ENCODE results near the gene ZNF74. TPM values are rescaled to one million over a fixed set of nuclear protein-coding genes. Genes with fewer than 3 reads are reported as not detected.
"Not testable (repeated sequence)": the region's sequence is repeated elsewhere in the genome, so short reads cannot be mapped to it uniquely, and the experiment has no call there.

Gene ZNF74
- total RNA-seq, 1 experiment from 2014 or later, result 3.2 TPM

DNA sequence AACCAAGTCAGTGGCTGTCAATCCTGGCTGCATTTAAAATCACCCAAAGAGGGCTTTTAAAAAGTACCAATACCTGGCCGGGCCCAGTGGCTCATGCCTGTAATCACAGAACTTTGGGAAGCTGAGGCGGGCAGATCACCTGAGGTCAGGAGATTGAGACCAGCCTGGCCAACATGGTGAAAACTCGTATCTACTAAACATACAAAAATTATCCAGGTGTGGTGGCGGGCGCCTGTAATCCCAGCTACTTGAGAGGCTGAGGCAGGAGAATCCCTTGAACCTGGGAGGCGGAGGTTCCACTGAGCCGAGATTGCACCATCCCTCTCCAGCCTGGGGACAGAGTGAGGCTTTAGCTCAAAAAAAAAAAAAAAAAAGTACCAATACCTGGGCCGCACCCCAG, 17.7 kb upstream of the ZNF74 start:
- DNase-seq (ENCODE audit: low read depth), result not testable (repeated sequence)

DNA sequence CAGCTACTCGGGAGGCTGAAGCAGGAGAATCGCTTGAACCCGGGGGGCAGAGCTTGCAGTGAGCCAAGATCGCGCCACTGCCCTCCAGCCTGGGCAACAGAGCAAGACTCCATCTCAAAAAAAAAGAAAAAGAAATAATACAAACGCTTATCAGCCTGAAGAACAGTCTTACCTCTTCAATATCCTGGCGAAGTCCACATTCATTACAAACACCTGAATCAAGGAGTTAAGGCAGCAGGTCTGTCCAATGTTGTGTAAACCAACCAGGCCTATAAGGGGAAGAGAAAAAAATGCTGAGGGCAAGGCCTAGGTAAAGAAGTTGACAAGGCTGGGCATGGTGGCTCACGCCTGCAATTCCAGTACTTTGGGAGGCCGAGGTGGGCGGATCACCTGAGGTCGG, 17.0 kb upstream of the ZNF74 start:
- not testable (repeated sequence) for DNase-seq (ENCODE audit: low read depth)

DNA sequence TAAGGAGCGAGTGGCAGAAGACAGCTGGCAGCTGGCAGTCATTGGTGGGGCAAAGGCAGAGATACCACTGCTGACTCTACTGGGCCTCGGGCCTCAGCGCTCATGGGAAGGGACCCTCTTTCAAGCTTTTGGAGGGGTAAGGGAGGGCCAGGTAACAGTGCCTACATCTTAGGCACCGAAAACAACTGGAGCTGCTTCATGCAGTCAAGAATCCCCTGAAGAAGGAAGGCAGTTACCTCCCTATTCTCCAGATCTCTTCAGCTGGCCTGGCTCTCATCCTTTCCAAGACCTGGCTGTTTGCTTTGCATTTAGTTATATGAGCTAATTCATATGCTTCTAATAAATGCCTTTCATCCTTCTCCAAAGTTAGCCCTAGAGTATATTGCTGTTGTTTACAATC, 15.8 kb upstream of the ZNF74 start:
- no peak for DNase-seq (ENCODE audit: low read depth)

DNA sequence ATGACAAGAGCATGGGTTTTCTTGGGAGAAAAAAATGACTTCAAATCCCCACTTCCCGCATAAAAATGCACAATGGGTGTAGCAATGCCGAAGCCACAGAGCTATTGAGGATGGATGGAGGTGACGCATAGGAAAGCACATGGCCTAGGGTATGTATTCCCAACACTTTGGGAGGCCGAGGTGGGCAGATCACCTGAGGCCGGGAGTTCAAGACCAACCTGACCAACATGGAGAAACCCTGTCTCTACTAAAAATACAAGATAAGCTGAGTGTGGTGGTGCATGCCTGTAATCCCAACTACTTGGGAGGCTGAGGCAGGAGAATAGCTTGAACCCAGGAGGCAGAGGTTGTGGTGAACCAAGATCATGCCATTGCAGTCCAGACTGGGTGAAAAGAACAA, 15.3 kb upstream of the ZNF74 start:
- not testable (repeated sequence) for DNase-seq (ENCODE audit: low read depth)

DNA sequence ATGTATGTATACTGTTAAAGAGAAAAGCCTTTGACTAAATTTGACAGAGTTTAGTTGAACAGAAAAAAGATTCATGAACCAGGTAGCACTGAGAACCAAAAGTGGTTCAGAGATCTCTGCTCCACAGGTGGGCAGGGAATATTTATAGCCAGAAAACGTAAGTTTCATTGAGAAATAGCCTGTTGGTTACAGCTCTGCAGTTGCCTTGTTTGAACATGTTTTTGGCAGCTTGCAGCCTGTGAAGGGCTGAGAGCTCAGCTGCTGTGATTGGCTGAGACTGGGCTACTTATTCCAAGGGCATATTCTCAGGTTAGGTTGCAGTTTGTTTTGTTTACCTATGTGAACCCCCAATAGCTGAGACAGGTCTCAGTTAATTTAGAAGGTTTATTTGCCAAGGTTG, 13.5 kb upstream of the ZNF74 start:
- no peak for DNase-seq (ENCODE audit: low read depth)

DNA sequence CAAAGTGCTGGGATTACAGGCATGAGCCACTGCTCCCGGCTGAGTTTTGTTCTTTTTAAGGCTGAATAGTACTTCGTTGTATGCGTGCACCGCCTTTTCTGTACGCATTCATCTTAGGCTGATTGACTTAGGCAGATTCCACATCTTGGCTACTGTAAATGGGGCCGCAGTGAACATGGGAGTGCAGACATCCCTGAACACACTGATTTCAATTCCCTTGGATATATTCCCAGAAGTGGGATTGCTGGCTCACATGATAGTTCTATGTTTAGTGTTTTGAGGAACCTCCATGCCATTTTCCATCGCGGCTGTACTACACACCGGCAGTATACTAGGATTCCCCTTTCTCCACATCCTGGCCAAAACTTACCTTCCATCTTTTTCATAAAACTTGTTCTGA, 10.4 kb upstream of the ZNF74 start:
- DNase-seq (ENCODE audit: low read depth), result no peak

DNA sequence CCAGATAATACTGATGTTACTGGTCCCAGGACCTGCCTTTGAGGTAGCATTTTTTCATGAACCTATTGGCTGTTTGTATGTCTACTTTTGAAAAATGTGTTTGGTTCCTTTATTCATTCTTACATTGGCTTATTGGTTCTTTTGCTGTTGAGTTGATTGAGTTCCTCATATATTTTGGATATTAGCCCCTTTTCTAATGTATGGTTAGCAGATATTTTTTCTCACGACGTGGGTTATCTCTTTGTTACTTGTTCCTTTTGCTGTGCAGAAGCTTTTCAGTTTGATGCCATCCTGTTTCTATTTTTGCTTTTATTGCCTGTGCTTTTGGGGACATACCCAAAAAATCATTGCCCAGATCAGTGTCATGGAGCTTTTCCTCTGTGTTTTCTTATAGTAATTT, 9.8 kb upstream of the ZNF74 start:
- no peak for DNase-seq (ENCODE audit: low read depth)

DNA sequence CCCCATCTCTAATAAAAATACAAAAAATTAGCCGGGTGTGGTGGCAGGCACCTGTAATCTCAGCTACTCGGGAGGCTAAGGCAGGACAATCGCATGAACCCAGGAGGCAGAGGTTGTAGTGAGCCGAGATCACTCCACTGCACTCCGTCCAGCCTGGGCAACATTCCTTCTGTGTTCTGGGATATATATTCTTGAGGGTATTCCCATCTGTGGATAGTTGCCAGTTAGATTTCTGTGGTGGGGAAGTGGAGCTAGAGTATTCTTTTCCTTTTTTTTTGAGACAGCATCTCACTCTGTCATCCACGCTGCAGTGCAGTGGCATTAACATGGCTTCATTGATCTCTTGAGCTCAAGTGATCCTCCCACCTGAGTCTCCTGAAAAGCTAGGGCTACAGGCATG, 9.1 kb upstream of the ZNF74 start:
- DNase-seq (ENCODE audit: low read depth), result no peak

DNA sequence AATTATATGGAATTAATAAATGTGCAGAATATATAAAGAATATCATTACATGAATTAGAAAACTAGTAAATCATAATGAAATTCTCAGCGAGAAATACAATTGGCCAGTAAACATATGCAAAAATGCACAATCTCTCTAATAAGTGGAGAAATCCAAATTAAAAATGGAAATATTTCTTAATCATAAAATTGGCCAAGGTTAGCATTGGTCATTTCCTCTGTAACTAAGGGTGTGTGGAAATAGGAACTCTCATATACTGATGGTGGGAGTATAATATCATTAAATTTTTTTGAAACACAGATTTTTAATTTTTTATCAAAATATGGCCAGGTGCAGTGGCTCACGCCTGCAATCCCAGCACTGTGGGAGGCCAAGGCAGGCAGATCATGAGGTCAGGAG, 7.6 kb upstream of the ZNF74 start:
- DNase-seq (ENCODE audit: low read depth), result no peak

DNA sequence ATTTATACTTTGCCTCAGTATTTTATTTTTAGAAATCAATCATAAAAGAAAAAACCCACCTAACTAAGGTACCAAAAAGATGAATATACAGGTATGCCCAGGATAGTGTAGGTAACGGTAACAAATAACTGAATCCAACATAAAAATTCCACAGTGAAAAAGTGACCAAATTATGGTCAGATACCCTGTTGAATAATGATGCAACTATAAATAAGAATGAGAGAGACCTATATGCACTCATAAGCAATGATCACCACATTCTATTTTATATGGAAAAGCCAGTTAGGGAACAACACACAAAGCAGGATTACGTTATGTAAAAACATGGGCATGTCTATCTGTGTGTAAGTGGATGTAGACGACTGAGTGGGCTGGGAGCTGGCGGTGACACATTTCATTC, 7.0 kb upstream of the ZNF74 start:
- DNase-seq (ENCODE audit: low read depth), result no peak

DNA sequence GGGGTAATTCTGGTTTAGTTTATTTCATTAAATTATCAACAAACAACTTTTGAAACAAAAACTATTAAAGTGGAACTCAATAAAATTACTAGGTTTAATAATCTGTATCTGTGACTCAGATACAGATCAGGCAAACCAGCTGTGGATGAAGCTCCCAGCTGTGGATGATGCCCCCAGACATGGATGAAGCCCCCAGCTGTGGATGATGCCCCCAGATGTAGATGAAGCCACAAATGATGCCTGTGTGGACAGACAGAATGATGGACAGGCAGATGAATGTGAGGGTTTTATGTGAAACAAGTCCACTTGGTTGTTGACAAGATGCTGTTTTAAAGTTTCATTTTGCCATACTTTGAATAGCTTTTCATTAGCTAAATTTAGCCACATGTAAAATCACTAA, 5.8 kb upstream of the ZNF74 start:
- DNase-seq (ENCODE audit: low read depth), result no peak

DNA sequence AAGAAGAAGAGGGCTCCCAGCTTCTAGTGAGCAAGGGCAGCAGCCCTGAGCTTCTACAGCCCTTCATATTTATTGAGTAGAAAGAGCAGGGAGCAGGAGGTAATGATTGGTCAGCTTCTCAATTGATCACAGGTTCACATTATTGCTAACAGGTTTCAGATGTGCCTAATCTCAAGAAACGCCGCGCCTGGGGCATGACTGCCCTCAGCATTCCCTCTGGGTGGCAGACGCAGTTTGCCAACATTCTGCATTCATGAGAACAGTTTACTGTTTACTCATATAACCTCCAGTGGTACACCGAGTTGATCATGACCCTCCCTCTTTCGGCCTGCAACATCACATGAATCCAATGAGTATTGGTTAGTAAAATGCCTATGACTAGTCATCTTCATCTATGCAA, 4.7 kb upstream of the ZNF74 start:
- DNase-seq (ENCODE audit: low read depth), result no peak

DNA sequence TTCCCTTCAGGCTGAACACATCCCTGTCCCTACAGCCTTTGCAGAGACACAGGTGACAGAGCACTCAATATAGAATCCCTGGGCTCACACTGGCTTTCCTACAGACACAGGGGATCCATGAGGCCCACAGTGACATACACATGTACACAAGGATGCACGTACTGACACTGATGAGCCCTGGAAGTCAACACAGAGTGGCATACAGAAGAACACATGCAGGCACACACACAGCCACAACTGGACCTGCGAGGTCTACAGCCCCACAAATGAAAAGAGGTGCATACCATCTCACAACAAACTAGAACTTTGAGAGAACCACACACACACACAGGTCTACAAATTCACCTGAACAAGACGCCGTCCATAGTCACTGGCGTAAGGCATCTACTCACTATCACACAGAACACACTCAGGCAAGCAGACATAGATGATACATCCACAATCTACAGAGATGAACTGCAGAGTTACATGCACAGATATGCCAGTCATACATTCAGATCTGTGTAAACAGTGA, 3.5 kb upstream of the ZNF74 start:
- DNase-seq (ENCODE audit: low read depth), result no peak

DNA sequence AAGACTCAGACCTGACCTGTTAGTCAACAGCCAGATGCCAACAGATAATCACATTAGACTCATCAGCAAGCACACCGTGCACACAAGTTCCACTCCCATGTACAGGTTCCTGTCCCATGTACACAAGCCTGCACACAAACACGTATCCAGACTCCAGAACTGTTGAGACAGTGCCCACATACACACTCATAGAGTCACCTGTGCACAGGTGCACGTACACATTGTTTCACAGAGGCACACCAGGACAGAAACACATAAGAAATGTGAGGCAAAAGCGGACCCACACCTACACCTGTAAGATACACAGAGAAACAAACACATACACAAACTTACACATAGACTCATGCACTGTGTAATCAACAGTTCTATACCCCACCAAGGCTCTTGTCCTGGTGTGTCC, 2.7 kb upstream of the ZNF74 start:
- DNase-seq (ENCODE audit: low read depth), result no peak

DNA sequence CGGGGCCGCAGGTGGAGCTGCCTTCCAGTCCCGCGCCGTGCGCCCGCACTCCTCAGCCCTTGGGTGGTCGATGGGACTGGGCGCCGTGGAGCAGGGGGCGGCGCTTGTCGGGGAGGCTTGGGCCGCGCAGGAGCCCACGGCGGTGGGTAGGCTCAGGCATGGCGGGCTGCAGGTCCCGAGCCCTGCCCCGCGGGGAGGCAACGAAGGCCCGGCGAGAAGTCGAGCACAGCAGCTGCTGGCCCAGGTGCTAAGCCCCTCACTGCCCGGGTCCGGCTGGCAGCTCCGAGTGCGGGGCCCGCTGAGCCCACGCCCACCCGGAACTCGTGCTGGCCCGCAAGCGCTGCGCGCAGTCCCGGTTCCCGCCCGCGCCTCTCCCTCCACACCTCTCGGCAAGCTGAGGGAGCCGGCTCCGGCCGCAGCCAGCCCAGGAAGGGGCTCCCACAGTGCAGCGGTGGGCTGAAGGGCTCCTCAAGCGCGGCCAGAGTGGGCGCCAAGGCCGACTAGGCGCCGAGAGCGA, 1.5 kb upstream of the ZNF74 start:
- DNase-seq (ENCODE audit: low read depth), result not testable (repeated sequence)

DNA sequence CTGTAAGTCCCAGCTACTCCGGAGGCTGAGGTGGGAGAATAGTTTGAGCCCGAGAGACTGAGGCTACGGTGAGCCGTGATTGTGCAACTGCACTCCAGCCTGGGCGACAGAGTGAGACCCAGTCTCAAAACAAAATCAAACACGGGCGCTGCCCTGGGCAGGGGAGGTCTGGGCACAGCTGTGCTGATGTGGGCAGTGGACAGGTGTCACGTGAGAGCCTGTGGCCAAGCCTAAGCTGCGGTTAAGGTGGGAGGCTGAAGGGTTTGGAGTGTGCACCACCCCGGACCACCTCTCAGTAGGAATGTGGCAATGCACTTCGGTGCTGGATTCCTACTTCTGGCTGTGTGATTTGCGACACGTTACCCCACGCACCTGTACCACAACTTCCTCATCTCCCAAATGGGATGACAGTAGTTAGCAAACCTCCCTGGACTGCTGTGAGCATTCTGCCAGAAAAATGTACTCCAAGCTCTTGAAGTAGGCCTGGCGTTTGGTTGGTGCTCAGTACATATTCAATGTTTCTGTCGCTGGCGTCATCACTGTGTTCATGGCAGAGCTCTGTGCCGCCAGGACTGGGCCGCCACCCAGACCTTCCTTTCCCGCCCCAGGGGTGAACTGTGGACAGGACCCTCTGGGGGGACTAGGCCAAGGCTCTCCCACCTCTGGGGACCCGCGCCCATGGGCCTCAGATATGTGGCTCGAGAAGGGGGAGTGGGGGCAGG, 807 bp upstream of the ZNF74 start:
- DNase-seq (ENCODE audit: low read depth), result no peak

DNA sequence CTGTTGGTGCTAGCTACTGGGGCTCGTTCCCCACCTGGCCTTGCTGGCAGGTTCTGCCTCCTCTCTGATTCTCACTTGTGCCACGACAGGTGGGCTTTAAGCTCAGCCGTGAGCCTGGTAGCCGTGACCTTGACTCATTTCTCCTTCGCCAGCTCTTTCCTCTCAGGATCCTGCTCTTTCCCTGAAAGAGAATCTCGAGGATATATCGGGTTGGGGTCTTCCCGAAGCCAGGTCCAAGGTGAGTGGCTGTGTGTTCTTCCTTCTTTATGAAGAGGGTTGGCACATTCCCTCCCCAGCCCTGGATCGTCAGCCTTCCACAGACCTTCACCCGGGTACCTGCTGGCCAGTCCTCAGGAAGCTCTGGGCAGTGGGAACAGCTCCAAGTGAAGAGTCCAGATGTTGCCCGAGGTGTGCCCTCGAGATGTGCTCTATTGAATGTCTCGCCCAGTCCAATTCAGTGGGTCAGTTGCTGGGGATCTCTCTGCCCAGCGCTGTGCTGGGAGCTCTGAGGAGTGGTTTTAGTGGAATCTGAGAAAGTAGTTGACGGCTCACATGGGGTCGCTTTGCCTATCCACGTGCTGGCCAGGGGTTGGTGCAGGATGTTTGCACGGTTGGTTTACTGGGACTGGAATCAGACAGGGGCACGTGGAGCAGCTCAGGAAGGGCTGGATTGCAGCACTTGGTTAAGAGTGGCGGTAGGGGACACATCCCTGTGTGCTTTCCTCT, 1.4 kb downstream of the ZNF74 start:
- DNase-seq (ENCODE audit: low read depth), result no peak

DNA sequence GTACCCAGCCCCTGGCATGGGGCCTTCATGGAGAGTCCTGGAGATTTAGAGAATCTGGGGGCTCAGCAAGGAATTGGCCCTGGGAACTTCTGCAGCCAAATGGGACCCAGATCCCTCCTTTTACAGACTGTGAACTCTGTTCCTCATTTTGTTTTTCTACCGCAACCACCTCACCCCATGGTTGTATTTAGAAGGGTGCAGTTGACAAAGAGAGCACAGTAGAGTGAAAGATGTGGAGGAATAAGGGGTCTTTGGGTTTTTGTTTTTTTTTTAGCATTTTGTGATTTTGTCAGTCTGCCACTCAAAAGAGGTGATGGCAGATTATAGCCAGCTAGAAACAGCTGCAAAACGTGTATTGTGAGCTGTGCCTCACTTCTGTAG, 1.9 kb downstream of the ZNF74 start:
- DNase-seq (ENCODE audit: low read depth), result no peak

DNA sequence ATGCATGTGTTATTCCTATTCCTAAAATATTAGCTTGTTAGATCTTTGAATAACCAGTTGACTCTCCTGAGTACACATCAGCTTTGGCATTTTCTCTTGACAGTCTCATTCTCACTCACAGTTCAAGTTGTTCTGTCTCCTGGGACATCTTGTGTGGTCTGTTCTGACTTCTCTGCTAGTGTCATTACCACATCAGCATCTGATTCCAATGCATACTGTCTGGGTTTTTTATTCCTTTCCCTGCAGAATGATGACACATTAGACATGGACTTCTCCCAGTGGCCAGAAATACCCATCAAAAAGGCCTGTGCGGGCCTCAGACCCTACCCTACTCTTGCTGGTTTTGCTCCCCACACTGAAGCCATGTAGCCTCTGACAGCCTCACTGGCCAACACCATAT, 2.7 kb downstream of the ZNF74 start:
- DNase-seq (ENCODE audit: low read depth), result no peak

DNA sequence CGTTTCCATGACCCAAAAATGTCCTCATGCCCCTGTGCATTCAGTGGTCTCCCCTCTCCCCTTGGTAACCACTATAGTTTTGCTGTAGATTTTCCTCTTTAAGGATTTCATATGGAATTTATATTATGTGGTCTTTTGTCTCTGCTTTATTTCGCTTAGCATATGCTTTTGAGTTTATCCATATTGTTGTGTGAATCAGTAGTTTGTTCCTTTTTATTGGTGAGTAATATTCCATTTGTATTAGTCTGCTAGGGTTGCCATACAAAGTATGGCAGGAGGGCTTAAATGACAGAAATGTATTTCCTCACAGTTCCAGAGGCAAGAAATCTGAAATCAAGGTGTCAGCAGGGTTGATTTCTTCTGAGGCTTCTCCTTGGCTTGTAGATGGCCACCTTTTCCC, 3.5 kb downstream of the ZNF74 start:
- DNase-seq (ENCODE audit: low read depth), result no peak

DNA sequence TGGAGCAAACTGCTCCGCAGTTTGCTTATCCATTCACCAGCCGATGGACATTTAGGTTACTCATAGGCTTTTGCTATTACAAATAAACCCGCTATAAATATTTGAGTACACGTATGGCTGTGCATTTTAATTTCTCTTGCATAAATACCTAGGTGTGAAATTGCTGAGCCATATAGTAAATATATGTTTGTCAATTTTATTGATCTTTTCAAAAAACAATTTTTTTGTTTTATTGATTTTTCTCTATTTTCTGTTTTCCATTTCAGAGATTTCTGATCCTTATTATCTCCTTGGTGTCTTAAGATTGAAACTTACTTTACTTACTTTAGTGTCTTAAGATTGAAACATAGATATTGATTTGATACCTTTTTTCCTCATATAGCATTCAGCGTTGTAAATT, 4.5 kb downstream of the ZNF74 start:
- no peak for DNase-seq (ENCODE audit: low read depth)

DNA sequence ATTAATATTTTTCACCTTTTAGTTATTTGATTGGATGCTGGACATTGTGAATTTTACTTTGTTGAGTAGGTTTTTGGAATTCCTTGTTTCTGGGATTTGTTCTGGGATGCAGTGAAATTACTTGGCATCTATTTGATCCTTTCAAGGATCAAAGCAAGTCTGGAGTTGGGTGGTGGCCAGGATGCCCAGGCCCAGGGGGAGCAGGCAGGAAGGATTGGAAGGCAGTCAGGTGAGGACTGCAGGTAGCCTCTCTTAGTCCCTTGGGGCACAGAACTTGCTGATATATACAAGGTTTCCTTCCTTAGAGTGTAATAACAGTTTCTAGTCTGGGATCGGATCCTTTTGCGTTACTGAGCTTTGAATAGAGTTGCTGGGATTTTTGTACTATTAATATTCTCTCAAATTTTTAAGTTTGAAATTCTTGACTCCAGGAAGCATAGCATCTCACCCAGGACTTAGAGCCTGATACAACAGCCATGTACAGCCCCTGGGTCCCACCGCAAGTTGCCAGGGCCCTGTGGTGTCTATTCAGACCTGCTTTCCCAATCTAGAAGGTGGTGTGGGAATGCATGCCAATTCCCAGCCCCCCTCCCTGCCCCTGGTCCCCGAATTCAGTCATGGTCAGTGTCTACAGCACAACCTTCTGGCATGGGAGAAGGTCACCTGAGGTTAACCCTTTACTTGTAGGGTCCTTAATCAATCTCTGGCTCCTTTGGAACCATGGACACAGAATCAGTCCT, 6.1 kb downstream of the ZNF74 start:
- DNase-seq (ENCODE audit: low read depth), result no peak
